ENCODE measurements around the gene IFITM2.
"Not testable (repeated sequence)": the region's sequence is repeated elsewhere in the genome, so short reads cannot be mapped to it uniquely, and the experiment has no call there.

IFITM2 gene

GRCh38 chr11:305844-306211 is 1.8 kb upstream of the IFITM2 start:
- H3K27ac ChIP-seq (ENCODE audit: low read depth, low read length), result peak overlapping the region; percentile 91

GRCh38 chr11:306645-307371 is 808 bp upstream of the IFITM2 start:
- no peak overlapping the region for H3K27ac ChIP-seq (ENCODE audit: low read depth, low read length)

More at GRCh38 chr11:305844-306211, 1.8 kb upstream of the IFITM2 start:
- no peaks in the 10 kb centered on the region for H3K9me3 ChIP-seq (ENCODE audit: control insufficient read depth, insufficient read depth, low read length)
- peak overlapping the region; percentile 57 for H3K9ac ChIP-seq (ENCODE audit: low read depth, low read length)
- H3K27me3 ChIP-seq (ENCODE audit: control insufficient read depth, insufficient read depth, low read length), result no peaks in the 10 kb centered on the region
- peaks cover 41% of the 10 kb centered on the region for H3K4me1 ChIP-seq (ENCODE audit: control insufficient read depth, insufficient read depth, low read length)
- 0 out of 2 replicates have a peak overlapping the region, but pooled peaks have one; percentile 7 for H3K4me3 ChIP-seq (ENCODE audit: low read depth, low read length)
- H3K36me3 ChIP-seq (ENCODE audit: control insufficient read depth, insufficient read depth, low read length), result no peaks in the 10 kb centered on the region

GRCh38 chr11:308740-309665 is 1.4 kb downstream of the IFITM2 start:
- H3K27ac ChIP-seq (ENCODE audit: low read depth, low read length); H3K36me3 ChIP-seq (ENCODE audit: control insufficient read depth, insufficient read depth, low read length); H3K9me3 ChIP-seq (ENCODE audit: control insufficient read depth, insufficient read depth, low read length); H3K27me3 ChIP-seq (ENCODE audit: control insufficient read depth, insufficient read depth, low read length); H3K9ac ChIP-seq (ENCODE audit: low read depth, low read length): not testable (repeated sequence)
- peaks cover 62% of the 10 kb centered on the region for H3K4me1 ChIP-seq (ENCODE audit: control insufficient read depth, insufficient read depth, low read length)
- peak overlapping the region; percentile 39 for H3K4me3 ChIP-seq (ENCODE audit: low read depth, low read length)

More at GRCh38 chr11:306645-307371, 808 bp upstream of the IFITM2 start:
- H3K9me3 ChIP-seq (ENCODE audit: control insufficient read depth, insufficient read depth, low read length), result no peaks in the 10 kb centered on the region
- H3K9ac ChIP-seq (ENCODE audit: low read depth, low read length), result no peak overlapping the region
- peaks cover 42% of the 10 kb centered on the region for H3K4me1 ChIP-seq (ENCODE audit: control insufficient read depth, insufficient read depth, low read length)
- H3K4me3 ChIP-seq (ENCODE audit: low read depth, low read length), result no peak overlapping the region
- H3K36me3 ChIP-seq (ENCODE audit: control insufficient read depth, insufficient read depth, low read length), result no peaks in the 10 kb centered on the region
- H3K27me3 ChIP-seq (ENCODE audit: control insufficient read depth, insufficient read depth, low read length), result no peaks in the 10 kb centered on the region; the same call in 1 of the 2 replicates

- not testable (repeated sequence) for H3K9ac ChIP-seq (ENCODE audit: low read depth, low read length); H3K9me3 ChIP-seq (ENCODE audit: control insufficient read depth, insufficient read depth, low read length); H3K36me3 ChIP-seq (ENCODE audit: control insufficient read depth, insufficient read depth, low read length); H3K27me3 ChIP-seq (ENCODE audit: control insufficient read depth, insufficient read depth, low read length)
- peak overlapping the region; percentile 1 for H3K27ac ChIP-seq (ENCODE audit: low read depth, low read length)
- H3K4me3 ChIP-seq (ENCODE audit: low read depth, low read length), result peak overlapping the region; percentile 43
- peaks cover 60% of the 10 kb centered on the region for H3K4me1 ChIP-seq (ENCODE audit: control insufficient read depth, insufficient read depth, low read length)
These were observed 2.5 kb downstream of the IFITM2 start for GRCh38 chr11:309979-310572.

GRCh38 chr11:311013-311748 is 3.6 kb downstream of the IFITM2 start:
- H3K27me3 ChIP-seq (ENCODE audit: control insufficient read depth, insufficient read depth, low read length); H3K27ac ChIP-seq (ENCODE audit: low read depth, low read length); H3K36me3 ChIP-seq (ENCODE audit: control insufficient read depth, insufficient read depth, low read length); H3K9me3 ChIP-seq (ENCODE audit: control insufficient read depth, insufficient read depth, low read length); H3K4me3 ChIP-seq (ENCODE audit: low read depth, low read length); H3K9ac ChIP-seq (ENCODE audit: low read depth, low read length): not testable (repeated sequence)
- peaks cover 54% of the 10 kb centered on the region for H3K4me1 ChIP-seq (ENCODE audit: control insufficient read depth, insufficient read depth, low read length)

GRCh38 chr11:312092-312816 is 4.6 kb downstream of the IFITM2 start:
- H3K4me3 ChIP-seq (ENCODE audit: low read depth, low read length), result 0 out of 2 replicates have a peak overlapping the region, but pooled peaks have one; percentile 26
- peaks cover 55% of the 10 kb centered on the region for H3K4me1 ChIP-seq (ENCODE audit: control insufficient read depth, insufficient read depth, low read length)

GRCh38 chr11:313304-313786 is 5.7 kb downstream of the IFITM2 start:
- Histone ChIP-seq H3K4me1 (ENCODE audit: control insufficient read depth, insufficient read depth, low read length) (peaks cover 55% of the 10 kb centered on the region), H3K27me3 (ENCODE audit: control insufficient read depth, insufficient read depth, low read length) (no peaks in the 10 kb centered on the region; the same call in 1 of the 2 replicates), H3K36me3 (ENCODE audit: control insufficient read depth, insufficient read depth, low read length) (peaks cover 3% of the 10 kb centered on the region; the same call in 1 of the 2 replicates), H3K4me3 (ENCODE audit: low read depth, low read length) (peak overlapping the region; percentile 86), H3K9me3 (ENCODE audit: control insufficient read depth, insufficient read depth, low read length) (no peaks in the 10 kb centered on the region), H3K27ac (ENCODE audit: low read depth, low read length) (peak overlapping the region; percentile 89), H3K9ac (ENCODE audit: low read depth, low read length) (no peak overlapping the region)

More at GRCh38 chr11:312092-312816, 4.6 kb downstream of the IFITM2 start:
- peak overlapping the region; percentile 35 for H3K27ac ChIP-seq (ENCODE audit: low read depth, low read length)
- no peaks in the 10 kb centered on the region for H3K9me3 ChIP-seq (ENCODE audit: control insufficient read depth, insufficient read depth, low read length)
- H3K9ac ChIP-seq (ENCODE audit: low read depth, low read length), result no peak overlapping the region
- H3K36me3 ChIP-seq (ENCODE audit: control insufficient read depth, insufficient read depth, low read length), result peaks cover 3% of the 10 kb centered on the region; the same call in 1 of the 2 replicates
- H3K27me3 ChIP-seq (ENCODE audit: control insufficient read depth, insufficient read depth, low read length), result no peaks in the 10 kb centered on the region; the same call in 1 of the 2 replicates

- peak within 1 kb of the TSS; percentile 86 for H3K4me3 ChIP-seq (ENCODE audit: low read depth, low read length)
- H3K4me1 ChIP-seq (ENCODE audit: control insufficient read depth, insufficient read depth, low read length), result peaks cover 53% of the 10 kb centered on the region
- peak within 1 kb of the TSS; percentile 89 for H3K27ac ChIP-seq (ENCODE audit: low read depth, low read length)
- peaks cover 3% of the 10 kb centered on the region; the same call in 1 of the 2 replicates for H3K36me3 ChIP-seq (ENCODE audit: control insufficient read depth, insufficient read depth, low read length)
- no peaks in the 10 kb centered on the region for H3K9me3 ChIP-seq (ENCODE audit: control insufficient read depth, insufficient read depth, low read length)
- peak within 1 kb of the TSS; percentile 42 for H3K9ac ChIP-seq (ENCODE audit: low read depth, low read length)
- no peaks in the 10 kb centered on the region; the same call in 1 of the 2 replicates for H3K27me3 ChIP-seq (ENCODE audit: control insufficient read depth, insufficient read depth, low read length)
These were observed 6.4 kb downstream of the IFITM2 start, which contains the start of gene IFITM1 for GRCh38 chr11:313787-314553. Gene IFITM1, plus strand, starts transcription at chr11:314040. Its CDS starts 131 bp downstream, at chr11:314171.

- H3K9me3 ChIP-seq (ENCODE audit: control insufficient read depth, insufficient read depth, low read length); H3K36me3 ChIP-seq (ENCODE audit: control insufficient read depth, insufficient read depth, low read length); H3K27me3 ChIP-seq (ENCODE audit: control insufficient read depth, insufficient read depth, low read length): not testable (repeated sequence)
- peaks cover 50% of the 10 kb centered on the region for H3K4me1 ChIP-seq (ENCODE audit: control insufficient read depth, insufficient read depth, low read length)
- H3K4me3 ChIP-seq (ENCODE audit: low read depth, low read length), result peak overlapping the region; percentile 86
- H3K27ac ChIP-seq (ENCODE audit: low read depth, low read length), result peak overlapping the region; percentile 46
- 0 out of 2 replicates have a peak overlapping the region, but pooled peaks have one; percentile 42 for H3K9ac ChIP-seq (ENCODE audit: low read depth, low read length)
These were observed 6.9 kb downstream of the IFITM2 start for GRCh38 chr11:314554-314875.

Data from HUES48 (cell line).